ENCODE results near the gene FNDC10. TPM values are rescaled to one million over a fixed set of nuclear protein-coding genes. Genes with fewer than 3 reads are reported as not detected.
A peak's percentile ranks its signal among the peaks of the same experiment; 100 is the strongest.

The FNDC10 gene
- total RNA-seq, 1 donor from 2014 or later, result not detected

DNA sequence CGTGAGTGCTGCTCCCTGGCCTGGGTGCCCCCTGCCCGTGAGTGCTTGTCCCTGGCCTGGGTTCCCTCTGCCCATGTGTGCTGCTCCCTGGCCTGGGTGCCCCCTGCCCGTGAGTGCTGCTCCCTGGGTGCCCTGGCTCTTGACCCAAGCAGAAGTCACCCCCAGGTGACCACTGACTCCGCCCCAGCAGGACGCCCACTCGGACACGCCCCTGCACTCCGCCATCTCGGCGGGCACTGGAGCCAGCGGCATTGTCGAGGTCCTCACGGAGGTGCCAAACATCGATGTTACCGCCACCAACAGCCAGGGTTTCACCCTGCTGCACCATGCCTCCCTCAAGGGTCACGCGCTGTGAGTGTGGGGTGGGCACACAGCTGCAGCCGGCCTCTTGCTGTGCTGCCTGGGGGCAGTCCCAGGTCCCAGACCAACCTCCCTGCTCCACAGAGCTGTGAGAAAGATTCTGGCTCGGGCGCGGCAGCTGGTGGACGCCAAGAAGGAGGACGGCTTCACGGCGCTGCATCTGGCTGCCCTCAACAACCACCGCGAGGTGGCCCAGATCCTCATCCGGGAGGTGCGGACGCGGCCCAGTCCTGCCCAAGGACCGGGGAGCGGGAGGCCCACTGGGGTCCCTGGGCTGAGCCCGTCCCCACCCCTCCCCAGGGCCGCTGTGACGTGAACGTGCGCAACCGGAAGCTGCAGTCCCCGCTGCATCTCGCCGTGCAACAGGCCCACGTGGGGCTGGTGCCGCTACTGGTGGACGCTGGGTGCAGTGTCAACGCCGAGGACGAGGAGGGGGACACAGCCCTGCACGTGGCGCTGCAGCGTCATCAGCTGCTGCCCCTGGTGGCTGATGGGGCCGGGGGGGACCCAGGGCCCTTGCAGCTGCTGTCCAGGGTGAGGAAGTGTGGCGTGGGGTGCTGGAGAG is 28.2 kb upstream of the FNDC10 start:
- peaks cover 0 to 4% (median 0%) of the 10 kb centered on the region in 3 donors for H3K27me3 ChIP-seq (ENCODE audit: control insufficient read depth in 3 of 3, insufficient read depth in 3 of 3, low read length in 3 of 3)
- peaks cover 19 to 39% (median 34%) of the 10 kb centered on the region in 3 donors for H3K36me3 ChIP-seq (ENCODE audit: control insufficient read depth in 3 of 3, insufficient read depth in 3 of 3, low read length in 3 of 3)
- H3K4me3 ChIP-seq (ENCODE audit: low read length in 3 of 3), result no peak overlapping the region
- no peaks in the 10 kb centered on the region for H3K9me3 ChIP-seq (ENCODE audit: control insufficient read depth in 3 of 3, low read length in 3 of 3)
- no peak overlapping the region for H3K27ac ChIP-seq (ENCODE audit: low read depth, low read length)
- no peak overlapping the region for H3K9ac ChIP-seq (ENCODE audit: low read depth in 1 of 3, low read length in 3 of 3)
- peaks cover 5 to 16% (median 13%) of the 10 kb centered on the region in 3 donors for H3K4me1 ChIP-seq (ENCODE audit: control insufficient read depth in 3 of 3, insufficient read depth in 3 of 3, low read length in 3 of 3)

- Histone ChIP-seq H3K4me3 (ENCODE audit: low read length in 3 of 3) (no peak overlapping the region), H3K9ac (ENCODE audit: low read depth in 1 of 3, low read length in 3 of 3) (no peak overlapping the region), H3K9me3 (ENCODE audit: control insufficient read depth in 3 of 3, low read length in 3 of 3) (no peaks in the 10 kb centered on the region), H3K36me3 (ENCODE audit: control insufficient read depth in 3 of 3, insufficient read depth in 3 of 3, low read length in 3 of 3) (peaks cover 19 to 39% (median 34%) of the 10 kb centered on the region in 3 donors), H3K4me1 (ENCODE audit: control insufficient read depth in 3 of 3, insufficient read depth in 3 of 3, low read length in 3 of 3) (peaks cover 12 to 24% (median 21%) of the 10 kb centered on the region in 3 donors), H3K27me3 (ENCODE audit: control insufficient read depth in 3 of 3, insufficient read depth in 3 of 3, low read length in 3 of 3) (peaks cover 0 to 4% (median 0%) of the 10 kb centered on the region in 3 donors), H3K27ac (ENCODE audit: low read depth, low read length) (no peak overlapping the region)
Measured at GRCh38 chr1:1627261-1627828, 27.4 kb upstream of the FNDC10 start.

GRCh38 chr1:1626207-1627141 is 26.5 kb upstream of the FNDC10 start:
- Histone ChIP-seq H3K4me1 (ENCODE audit: control insufficient read depth in 3 of 3, insufficient read depth in 3 of 3, low read length in 3 of 3) (peaks cover 18 to 29% (median 29%) of the 10 kb centered on the region in 3 donors), H3K9ac (ENCODE audit: low read depth in 1 of 3, low read length in 3 of 3) (no peak overlapping the region), H3K4me3 (ENCODE audit: low read length in 3 of 3) (no peak overlapping the region), H3K27ac (ENCODE audit: low read depth, low read length) (no peak overlapping the region), H3K27me3 (ENCODE audit: control insufficient read depth in 3 of 3, insufficient read depth in 3 of 3, low read length in 3 of 3) (no peaks in the 10 kb centered on the region), H3K9me3 (ENCODE audit: control insufficient read depth in 3 of 3, low read length in 3 of 3) (no peaks in the 10 kb centered on the region), H3K36me3 (ENCODE audit: control insufficient read depth in 3 of 3, insufficient read depth in 3 of 3, low read length in 3 of 3) (peaks cover 19 to 39% (median 34%) of the 10 kb centered on the region in 3 donors)

DNA sequence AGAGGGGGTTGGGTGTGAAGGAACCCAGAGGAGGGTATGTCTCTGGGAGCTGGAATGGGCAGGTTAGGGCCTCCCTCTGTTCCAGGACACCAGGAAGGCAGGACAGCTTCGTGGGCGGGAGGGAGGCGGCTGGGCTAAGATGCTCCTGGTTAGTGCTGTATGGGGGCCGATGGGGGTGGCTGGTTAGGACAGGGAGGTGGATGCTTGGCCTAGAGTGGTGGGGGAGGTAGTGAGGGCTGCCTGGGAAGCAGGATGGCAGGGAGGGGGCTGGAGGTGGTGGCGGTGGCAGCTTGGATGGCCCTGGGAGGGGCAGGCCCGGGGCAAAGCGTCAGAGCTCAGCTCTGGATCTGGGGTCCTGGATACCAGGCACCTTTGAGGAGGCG is 25.9 kb upstream of the FNDC10 start:
- no peaks in the 10 kb centered on the region for H3K9me3 ChIP-seq (ENCODE audit: control insufficient read depth in 3 of 3, low read length in 3 of 3)
- peaks cover 19 to 39% (median 34%) of the 10 kb centered on the region in 3 donors for H3K36me3 ChIP-seq (ENCODE audit: control insufficient read depth in 3 of 3, insufficient read depth in 3 of 3, low read length in 3 of 3)
- no peaks in the 10 kb centered on the region for H3K27me3 ChIP-seq (ENCODE audit: control insufficient read depth in 3 of 3, insufficient read depth in 3 of 3, low read length in 3 of 3)
- H3K27ac ChIP-seq (ENCODE audit: low read depth, low read length), result no peak overlapping the region
- peaks cover 25 to 36% (median 36%) of the 10 kb centered on the region in 3 donors for H3K4me1 ChIP-seq (ENCODE audit: control insufficient read depth in 3 of 3, insufficient read depth in 3 of 3, low read length in 3 of 3)
- H3K9ac ChIP-seq (ENCODE audit: low read depth in 1 of 3, low read length in 3 of 3), result no peak overlapping the region
- H3K4me3 ChIP-seq (ENCODE audit: low read length in 3 of 3), result no peak overlapping the region

DNA sequence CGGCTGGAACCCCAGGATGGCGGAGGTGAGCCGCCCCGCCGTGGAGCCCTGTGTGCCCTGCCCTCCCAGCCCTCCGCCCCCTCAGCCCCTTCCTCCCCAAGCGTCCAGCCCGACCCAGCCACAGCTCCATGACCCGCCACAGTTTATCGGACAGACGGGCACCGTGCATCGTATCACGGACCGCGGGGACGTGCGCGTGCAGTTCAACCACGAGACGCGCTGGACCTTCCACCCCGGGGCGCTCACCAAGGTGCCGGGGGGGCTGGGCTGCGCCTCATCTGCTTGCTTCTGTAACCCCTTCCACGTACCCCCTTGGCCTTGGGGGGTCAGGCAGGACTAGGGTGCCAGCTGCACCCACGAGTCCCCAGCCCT is 25.5 kb upstream of the FNDC10 start:
- Histone ChIP-seq H3K27me3 (ENCODE audit: control insufficient read depth in 3 of 3, insufficient read depth in 3 of 3, low read length in 3 of 3) (no peaks in the 10 kb centered on the region), H3K9me3 (ENCODE audit: control insufficient read depth in 3 of 3, low read length in 3 of 3) (no peaks in the 10 kb centered on the region), H3K36me3 (ENCODE audit: control insufficient read depth in 3 of 3, insufficient read depth in 3 of 3, low read length in 3 of 3) (peaks cover 19 to 39% (median 34%) of the 10 kb centered on the region in 3 donors), H3K4me3 (ENCODE audit: low read length in 3 of 3) (no peak overlapping the region), H3K27ac (ENCODE audit: low read depth, low read length) (no peak overlapping the region), H3K9ac (ENCODE audit: low read depth in 1 of 3, low read length in 3 of 3) (no peak overlapping the region), H3K4me1 (ENCODE audit: control insufficient read depth in 3 of 3, insufficient read depth in 3 of 3, low read length in 3 of 3) (peaks cover 29 to 40% (median 40%) of the 10 kb centered on the region in 3 donors)

GRCh38 chr1:1624443-1625403 is 24.8 kb upstream of the FNDC10 start:
- H3K4me3 ChIP-seq (ENCODE audit: low read length in 3 of 3), result no peak overlapping the region
- peaks cover 32 to 47% (median 47%) of the 10 kb centered on the region in 3 donors for H3K4me1 ChIP-seq (ENCODE audit: control insufficient read depth in 3 of 3, insufficient read depth in 3 of 3, low read length in 3 of 3)
- H3K27me3 ChIP-seq (ENCODE audit: control insufficient read depth in 3 of 3, insufficient read depth in 3 of 3, low read length in 3 of 3), result no peaks in the 10 kb centered on the region
- H3K9me3 ChIP-seq (ENCODE audit: control insufficient read depth in 3 of 3, low read length in 3 of 3), result no peaks in the 10 kb centered on the region
- H3K36me3 ChIP-seq (ENCODE audit: control insufficient read depth in 3 of 3, insufficient read depth in 3 of 3, low read length in 3 of 3), result peaks cover 19 to 39% (median 34%) of the 10 kb centered on the region in 3 donors
- no peak overlapping the region for H3K27ac ChIP-seq (ENCODE audit: low read depth, low read length)
- peak overlapping the region in 1 of 3 donors; percentile 16 for H3K9ac ChIP-seq (ENCODE audit: low read depth in 1 of 3, low read length in 3 of 3)

DNA sequence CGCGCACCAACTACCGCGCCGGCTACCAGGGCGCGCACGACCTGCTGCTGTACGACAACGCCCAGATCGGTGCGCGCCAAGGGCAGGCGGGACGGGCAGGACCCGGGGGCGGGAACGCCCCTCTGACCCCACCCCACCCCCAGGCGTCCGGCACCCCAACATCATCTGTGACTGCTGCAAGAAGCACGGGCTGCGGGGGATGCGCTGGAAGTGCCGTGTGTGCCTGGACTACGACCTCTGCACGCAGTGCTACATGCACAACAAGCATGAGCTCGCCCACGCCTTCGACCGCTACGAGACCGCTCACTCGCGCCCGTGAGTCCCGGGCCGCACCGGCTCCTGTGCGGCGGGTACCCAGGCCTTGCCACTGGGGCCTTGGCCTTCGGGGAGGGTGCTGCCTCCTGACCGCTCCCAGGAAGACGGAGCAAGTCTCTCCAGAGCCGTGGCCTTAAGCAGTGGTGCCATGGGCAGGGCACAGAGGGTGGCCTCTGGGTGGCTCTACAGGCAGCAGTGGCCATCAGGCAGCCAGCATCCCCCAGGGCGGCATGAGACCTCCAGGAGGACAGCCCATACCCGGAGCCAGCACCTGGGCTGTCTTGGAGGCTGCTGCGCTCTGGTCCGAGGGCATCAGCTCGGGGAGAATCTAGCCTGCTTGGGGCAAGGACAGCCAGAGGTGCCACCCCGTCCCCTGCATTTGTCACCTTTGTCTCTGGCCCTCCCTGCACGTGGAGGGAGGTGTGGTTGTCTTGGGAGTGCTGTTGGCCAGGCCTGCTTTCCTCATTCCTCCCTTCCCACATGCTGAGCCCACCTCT is 23.9 kb upstream of the FNDC10 start:
- H3K36me3 ChIP-seq (ENCODE audit: control insufficient read depth in 3 of 3, insufficient read depth in 3 of 3, low read length in 3 of 3), result peaks cover 19 to 37% (median 34%) of the 10 kb centered on the region in 3 donors
- H3K27ac ChIP-seq (ENCODE audit: low read depth, low read length), result no peak overlapping the region
- H3K4me1 ChIP-seq (ENCODE audit: control insufficient read depth in 3 of 3, insufficient read depth in 3 of 3, low read length in 3 of 3), result peaks cover 39 to 54% (median 53%) of the 10 kb centered on the region in 3 donors
- no peak overlapping the region for H3K4me3 ChIP-seq (ENCODE audit: low read length in 3 of 3)
- no peaks in the 10 kb centered on the region for H3K27me3 ChIP-seq (ENCODE audit: control insufficient read depth in 3 of 3, insufficient read depth in 3 of 3, low read length in 3 of 3)
- no peaks in the 10 kb centered on the region for H3K9me3 ChIP-seq (ENCODE audit: control insufficient read depth in 3 of 3, low read length in 3 of 3)
- no peak overlapping the region for H3K9ac ChIP-seq (ENCODE audit: low read depth in 1 of 3, low read length in 3 of 3)

- H3K4me3 ChIP-seq (ENCODE audit: low read length in 3 of 3), result no peak overlapping the region
- H3K9ac ChIP-seq (ENCODE audit: low read depth in 1 of 3, low read length in 3 of 3), result peak overlapping the region in 2 of 3 donors; percentile 30 to 85
- peaks cover 21 to 33% (median 28%) of the 10 kb centered on the region in 3 donors for H3K36me3 ChIP-seq (ENCODE audit: control insufficient read depth in 3 of 3, insufficient read depth in 3 of 3, low read length in 3 of 3)
- peaks cover 41 to 61% (median 59%) of the 10 kb centered on the region in 3 donors for H3K4me1 ChIP-seq (ENCODE audit: control insufficient read depth in 3 of 3, insufficient read depth in 3 of 3, low read length in 3 of 3)
- H3K27me3 ChIP-seq (ENCODE audit: control insufficient read depth in 3 of 3, insufficient read depth in 3 of 3, low read length in 3 of 3), result no peaks in the 10 kb centered on the region
- H3K9me3 ChIP-seq (ENCODE audit: control insufficient read depth in 3 of 3, low read length in 3 of 3), result no peaks in the 10 kb centered on the region
- H3K27ac ChIP-seq (ENCODE audit: low read depth, low read length), result peak overlapping the region; percentile 90
Measured at GRCh38 chr1:1623181-1623630, 23.3 kb upstream of the FNDC10 start.

All from skeletal muscle tissue (tissue), 4 donors.